Measurements from ENCODE around the gene PBX3.

DNA sequence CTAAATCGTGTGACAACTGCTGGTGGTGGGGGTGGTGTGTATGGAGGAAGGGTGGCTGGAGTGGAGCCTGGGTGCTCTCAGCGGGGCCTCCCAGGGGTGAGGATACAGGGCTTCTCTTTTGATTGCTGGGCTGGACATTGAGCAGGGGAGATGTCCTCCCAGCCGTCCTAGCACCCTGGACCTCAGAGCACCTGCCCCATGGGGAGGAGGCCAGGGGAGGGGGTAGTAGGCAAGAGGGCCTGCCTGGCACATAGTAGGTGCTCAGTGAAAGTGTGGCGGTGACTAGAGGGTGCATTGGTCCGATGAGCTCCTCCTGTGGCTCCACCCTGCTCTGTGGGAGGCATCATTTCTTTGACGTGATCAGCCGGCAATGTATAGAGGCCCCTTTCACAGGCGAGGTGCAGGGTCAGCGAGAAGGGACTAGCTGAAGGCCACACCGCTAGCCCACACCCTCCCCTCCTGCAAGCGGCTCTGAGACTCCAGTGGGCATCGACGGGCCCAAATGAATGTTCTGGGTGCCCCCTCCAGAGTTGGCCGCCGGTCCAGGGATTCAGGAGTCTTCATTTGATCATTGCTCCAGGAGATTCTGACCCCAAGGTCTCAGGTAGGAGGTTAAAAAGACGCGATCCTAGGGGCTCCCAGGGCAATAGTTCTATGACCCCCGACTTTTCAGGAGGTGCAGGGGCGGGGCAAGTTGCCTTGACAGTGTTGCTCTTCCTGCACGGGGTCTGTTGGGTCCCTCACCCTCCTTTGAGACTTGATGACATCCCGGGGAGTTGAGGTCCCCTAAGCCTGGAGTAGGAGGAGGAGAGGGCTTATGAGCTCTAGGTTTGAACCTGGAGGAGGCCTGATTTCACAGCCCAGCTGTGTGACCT, 255.5 kb downstream of the PBX3 start:
- TF ChIP-seq, protein P1, sequence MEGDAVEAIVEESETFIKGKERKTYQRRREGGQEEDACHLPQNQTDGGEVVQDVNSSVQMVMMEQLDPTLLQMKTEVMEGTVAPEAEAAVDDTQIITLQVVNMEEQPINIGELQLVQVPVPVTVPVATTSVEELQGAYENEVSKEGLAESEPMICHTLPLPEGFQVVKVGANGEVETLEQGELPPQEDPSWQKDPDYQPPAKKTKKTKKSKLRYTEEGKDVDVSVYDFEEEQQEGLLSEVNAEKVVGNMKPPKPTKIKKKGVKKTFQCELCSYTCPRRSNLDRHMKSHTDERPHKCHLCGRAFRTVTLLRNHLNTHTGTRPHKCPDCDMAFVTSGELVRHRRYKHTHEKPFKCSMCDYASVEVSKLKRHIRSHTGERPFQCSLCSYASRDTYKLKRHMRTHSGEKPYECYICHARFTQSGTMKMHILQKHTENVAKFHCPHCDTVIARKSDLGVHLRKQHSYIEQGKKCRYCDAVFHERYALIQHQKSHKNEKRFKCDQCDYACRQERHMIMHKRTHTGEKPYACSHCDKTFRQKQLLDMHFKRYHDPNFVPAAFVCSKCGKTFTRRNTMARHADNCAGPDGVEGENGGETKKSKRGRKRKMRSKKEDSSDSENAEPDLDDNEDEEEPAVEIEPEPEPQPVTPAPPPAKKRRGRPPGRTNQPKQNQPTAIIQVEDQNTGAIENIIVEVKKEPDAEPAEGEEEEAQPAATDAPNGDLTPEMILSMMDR (conservative IDR thresholded peaks at IDR 0.05; ENCODE audit: low read length): no peak
- no peak for TF ChIP-seq EZH2phosphoT487 (IDR thresholded peaks at IDR 0.05; ENCODE audit: borderline replicate concordance)
